Measurements from ENCODE around the gene ZNF440.
"Not testable (repeated sequence)": the region's sequence is repeated elsewhere in the genome, so short reads cannot be mapped to it uniquely, and the experiment has no call there.

Gene ZNF440

DNA sequence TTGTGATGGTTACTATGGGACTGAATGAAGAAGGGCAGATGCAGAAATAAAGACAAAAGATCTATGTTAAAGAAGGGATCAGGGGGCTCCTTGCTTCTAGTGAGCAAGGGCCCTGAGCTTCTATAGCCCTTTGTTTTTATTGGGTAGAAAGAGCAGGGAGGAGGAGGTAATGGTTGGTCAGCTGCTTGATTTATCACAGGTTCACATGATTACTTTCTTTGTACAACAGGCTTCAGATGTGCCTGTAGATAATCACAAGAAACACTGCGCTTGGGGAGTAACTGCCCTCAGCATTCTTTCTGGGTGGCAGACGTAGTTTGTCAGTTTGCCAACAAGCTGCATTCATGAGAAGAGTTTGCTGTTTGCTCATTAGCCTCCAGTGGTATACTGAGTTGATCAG is 29.6 kb downstream of the ZNF440 start:
- Mint-ChIP-seq H3K9me3 (peaks cover 5% of the 10 kb centered on the region), H3K27me3 (no peaks in the 10 kb centered on the region), H3K27ac (ENCODE audit: low read depth) (no peak overlapping the region), H3K36me3 (ENCODE audit: insufficient read depth) (peaks cover 2% of the 10 kb centered on the region), H3K4me1 (peaks cover 6% of the 10 kb centered on the region), H3K4me3 (no peak overlapping the region)
- no peak for DNase-seq (ENCODE audit: low spot score in 2 of 2)
- ATAC-seq (replicated peaks; ENCODE audit: extremely low read depth, poor library complexity, severe bottlenecking), result no peak

- not testable (repeated sequence) for H3K27ac Mint-ChIP-seq (ENCODE audit: low read depth); DNase-seq (ENCODE audit: low spot score in 2 of 2); H3K36me3 Mint-ChIP-seq (ENCODE audit: insufficient read depth); H3K27me3 Mint-ChIP-seq; H3K9me3 Mint-ChIP-seq; ATAC-seq (replicated peaks; ENCODE audit: extremely low read depth, poor library complexity, severe bottlenecking)
- H3K4me3 Mint-ChIP-seq, result peak overlapping the region; percentile 81
- peaks cover 12% of the 10 kb centered on the region for H3K4me1 Mint-ChIP-seq
These were observed 33.5 kb downstream of the ZNF440 start for GRCh38 chr19:11847615-11848014.

DNA sequence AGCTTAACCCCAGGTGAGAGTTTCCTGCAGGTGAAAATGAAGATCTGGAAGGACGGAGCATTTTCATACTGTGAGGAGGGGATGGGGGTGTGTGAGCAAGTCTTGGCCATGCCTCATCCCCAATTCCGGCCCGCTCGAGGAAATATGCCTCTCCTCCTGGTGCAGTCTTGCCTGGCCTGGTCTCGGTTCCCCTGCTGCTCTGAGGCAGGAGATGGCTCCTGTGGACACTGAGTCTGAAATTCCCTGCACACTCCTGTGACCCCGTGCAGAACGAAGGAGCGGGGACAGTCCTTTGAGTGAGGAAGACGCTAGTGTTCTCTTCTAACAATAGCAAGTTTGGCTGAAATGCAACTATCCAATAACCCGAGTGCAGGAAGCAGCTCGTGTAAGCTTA is 34.1 kb downstream of the ZNF440 start:
- H3K4me1 Mint-ChIP-seq, result peaks cover 12% of the 10 kb centered on the region
- peak overlapping the region; percentile 81 for H3K4me3 Mint-ChIP-seq
- no peaks in the 10 kb centered on the region for H3K9me3 Mint-ChIP-seq
- peaks cover 2% of the 10 kb centered on the region for H3K36me3 Mint-ChIP-seq (ENCODE audit: insufficient read depth)
- H3K27ac Mint-ChIP-seq (ENCODE audit: low read depth), result peak overlapping the region; percentile 32
- H3K27me3 Mint-ChIP-seq, result no peaks in the 10 kb centered on the region
- DNase-seq (ENCODE audit: low spot score in 2 of 2) (no peak), ATAC-seq (replicated peaks; ENCODE audit: extremely low read depth, poor library complexity, severe bottlenecking) (no peak)

DNA sequence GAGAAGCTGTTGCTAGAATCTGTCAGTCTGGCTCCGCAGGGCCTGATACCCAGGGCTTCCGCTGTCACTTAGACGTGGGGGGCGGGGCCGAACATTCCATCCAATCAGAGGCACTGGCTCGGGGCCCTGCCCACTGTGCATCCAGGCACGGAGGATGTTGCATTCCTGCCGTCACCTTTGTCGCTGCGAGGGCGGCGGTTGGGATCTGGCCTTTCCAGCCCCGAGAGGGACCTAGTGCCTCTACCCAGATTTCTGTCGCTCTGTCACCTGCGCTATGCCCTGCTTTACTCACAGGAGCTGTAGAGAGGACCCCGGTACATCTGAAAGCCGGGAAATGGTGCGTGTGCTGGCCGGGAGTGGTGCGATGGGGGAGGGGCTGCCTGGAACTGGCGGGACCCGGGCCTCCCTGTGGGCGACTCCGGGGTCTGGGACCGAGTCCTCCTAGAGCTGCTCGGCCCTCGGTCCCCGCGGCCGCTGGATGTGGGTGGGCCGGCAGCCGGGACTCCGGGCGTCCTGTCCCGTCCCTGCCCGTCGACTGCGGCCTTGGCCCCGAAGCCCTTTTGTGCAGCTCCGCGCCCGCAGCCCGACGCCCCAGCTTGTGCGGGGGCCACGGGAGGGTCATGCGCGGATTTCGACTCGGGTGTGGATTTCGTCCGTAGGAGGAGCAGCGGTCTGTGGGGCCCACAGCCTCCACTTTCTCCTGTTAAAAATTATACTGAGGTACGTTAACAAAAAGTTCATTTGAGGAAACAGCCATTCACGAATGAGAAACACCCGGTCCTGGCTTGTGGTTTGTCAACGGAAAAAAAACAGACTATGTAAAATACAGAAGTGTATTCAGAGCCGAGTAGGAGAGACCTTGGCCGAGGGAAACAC is 34.8 kb downstream of the ZNF440 start, which contains the start of gene ZNF439:
Gene ZNF439, plus strand, starts transcription at position 133 of the 876 bp plus-strand sequence. Its CDS starts 142 bp downstream, at position 275.
- Mint-ChIP-seq H3K4me3 (peak within 1 kb of the TSS; percentile 81), H3K27me3 (no peaks in the 10 kb centered on the region), H3K36me3 (ENCODE audit: insufficient read depth) (peaks cover 2% of the 10 kb centered on the region), H3K9me3 (no peaks in the 10 kb centered on the region), H3K27ac (ENCODE audit: low read depth) (peak within 1 kb of the TSS; percentile 32), H3K4me1 (peaks cover 12% of the 10 kb centered on the region)
- DNase-seq (ENCODE audit: low spot score in 2 of 2) (peak; percentile 58 to 73), ATAC-seq (replicated peaks; ENCODE audit: extremely low read depth, poor library complexity, severe bottlenecking) (peak; percentile 99)

- DNase-seq (ENCODE audit: low spot score in 2 of 2); H3K9me3 Mint-ChIP-seq; H3K27ac Mint-ChIP-seq (ENCODE audit: low read depth); H3K27me3 Mint-ChIP-seq; ATAC-seq (replicated peaks; ENCODE audit: extremely low read depth, poor library complexity, severe bottlenecking); H3K36me3 Mint-ChIP-seq (ENCODE audit: insufficient read depth): not testable (repeated sequence)
- H3K4me1 Mint-ChIP-seq, result peaks cover 12% of the 10 kb centered on the region
- peak overlapping the region; percentile 81 for H3K4me3 Mint-ChIP-seq
These were observed 36.2 kb downstream of the ZNF440 start for GRCh38 chr19:11850289-11850688.

GRCh38 chr19:11853358-11853757 is 39.3 kb downstream of the ZNF440 start:
- Mint-ChIP-seq H3K4me1 (peaks cover 9% of the 10 kb centered on the region), H3K27me3 (no peaks in the 10 kb centered on the region), H3K27ac (ENCODE audit: low read depth) (no peak overlapping the region), H3K9me3 (peaks cover 15% of the 10 kb centered on the region), H3K36me3 (ENCODE audit: insufficient read depth) (peaks cover 2% of the 10 kb centered on the region), H3K4me3 (no peak overlapping the region)
- DNase-seq (ENCODE audit: low spot score in 2 of 2) (no peak), ATAC-seq (replicated peaks; ENCODE audit: extremely low read depth, poor library complexity, severe bottlenecking) (no peak)

GRCh38 chr19:11856596-11857250 is 42.6 kb downstream of the ZNF440 start:
- H3K36me3 Mint-ChIP-seq (ENCODE audit: insufficient read depth), result no peaks in the 10 kb centered on the region
- no peak for ATAC-seq (replicated peaks; ENCODE audit: extremely low read depth, poor library complexity, severe bottlenecking)
- H3K4me3 Mint-ChIP-seq, result no peak overlapping the region
- no peaks in the 10 kb centered on the region for H3K4me1 Mint-ChIP-seq
- H3K9me3 Mint-ChIP-seq, result peaks cover 22% of the 10 kb centered on the region
- DNase-seq (ENCODE audit: low spot score in 2 of 2), result no peak
- H3K27me3 Mint-ChIP-seq, result no peaks in the 10 kb centered on the region
- no peak overlapping the region for H3K27ac Mint-ChIP-seq (ENCODE audit: low read depth)

- Mint-ChIP-seq H3K36me3 (ENCODE audit: insufficient read depth) (peaks cover 2% of the 10 kb centered on the region), H3K27ac (ENCODE audit: low read depth) (no peak overlapping the region), H3K4me1 (no peaks in the 10 kb centered on the region), H3K9me3 (peaks cover 16% of the 10 kb centered on the region), H3K27me3 (no peaks in the 10 kb centered on the region), H3K4me3 (no peak overlapping the region)
- ATAC-seq (replicated peaks; ENCODE audit: extremely low read depth, poor library complexity, severe bottlenecking) (no peak), DNase-seq (ENCODE audit: low spot score in 2 of 2) (no peak)
These were observed 46.6 kb downstream of the ZNF440 start for GRCh38 chr19:11860721-11861120.

GRCh38 chr19:11861301-11861700 is 47.2 kb downstream of the ZNF440 start:
- ATAC-seq (replicated peaks; ENCODE audit: extremely low read depth, poor library complexity, severe bottlenecking) (no peak), DNase-seq (ENCODE audit: low spot score in 2 of 2) (no peak)
- Mint-ChIP-seq H3K27ac (ENCODE audit: low read depth) (no peak overlapping the region), H3K36me3 (ENCODE audit: insufficient read depth) (peaks cover 2% of the 10 kb centered on the region), H3K9me3 (peaks cover 13% of the 10 kb centered on the region), H3K27me3 (no peaks in the 10 kb centered on the region), H3K4me3 (no peak overlapping the region), H3K4me1 (no peaks in the 10 kb centered on the region)

- H3K4me3 Mint-ChIP-seq; H3K27me3 Mint-ChIP-seq; DNase-seq (ENCODE audit: low spot score in 2 of 2); H3K4me1 Mint-ChIP-seq; ATAC-seq (replicated peaks; ENCODE audit: extremely low read depth, poor library complexity, severe bottlenecking); H3K27ac Mint-ChIP-seq (ENCODE audit: low read depth); H3K9me3 Mint-ChIP-seq; H3K36me3 Mint-ChIP-seq (ENCODE audit: insufficient read depth): not testable (repeated sequence)
These were observed 53.7 kb downstream of the ZNF440 start for GRCh38 chr19:11867766-11868165.

DNA sequence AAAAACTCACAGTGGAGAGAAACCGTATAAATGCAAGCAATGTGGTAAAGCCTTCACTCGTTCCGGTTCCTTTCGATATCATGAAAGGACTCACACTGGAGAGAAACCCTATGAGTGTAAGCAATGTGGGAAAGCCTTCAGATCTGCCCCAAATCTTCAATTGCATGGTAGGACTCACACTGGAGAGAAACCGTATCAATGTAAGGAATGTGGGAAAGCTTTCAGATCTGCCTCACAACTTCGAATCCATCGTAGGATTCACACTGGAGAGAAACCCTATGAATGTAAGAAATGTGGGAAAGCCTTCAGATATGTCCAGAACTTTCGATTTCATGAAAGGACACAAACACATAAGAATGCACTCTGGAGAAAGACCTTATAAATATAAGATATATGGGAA is 54.1 kb downstream of the ZNF440 start:
- peaks cover 6% of the 10 kb centered on the region for H3K9me3 Mint-ChIP-seq
- H3K27me3 Mint-ChIP-seq, result no peaks in the 10 kb centered on the region
- no peak overlapping the region for H3K4me3 Mint-ChIP-seq
- no peak for DNase-seq (ENCODE audit: low spot score in 2 of 2)
- H3K4me1 Mint-ChIP-seq, result no peaks in the 10 kb centered on the region
- peaks cover 8% of the 10 kb centered on the region for H3K36me3 Mint-ChIP-seq (ENCODE audit: insufficient read depth)
- H3K27ac Mint-ChIP-seq (ENCODE audit: low read depth), result no peak overlapping the region
- no peak for ATAC-seq (replicated peaks; ENCODE audit: extremely low read depth, poor library complexity, severe bottlenecking)

DNA sequence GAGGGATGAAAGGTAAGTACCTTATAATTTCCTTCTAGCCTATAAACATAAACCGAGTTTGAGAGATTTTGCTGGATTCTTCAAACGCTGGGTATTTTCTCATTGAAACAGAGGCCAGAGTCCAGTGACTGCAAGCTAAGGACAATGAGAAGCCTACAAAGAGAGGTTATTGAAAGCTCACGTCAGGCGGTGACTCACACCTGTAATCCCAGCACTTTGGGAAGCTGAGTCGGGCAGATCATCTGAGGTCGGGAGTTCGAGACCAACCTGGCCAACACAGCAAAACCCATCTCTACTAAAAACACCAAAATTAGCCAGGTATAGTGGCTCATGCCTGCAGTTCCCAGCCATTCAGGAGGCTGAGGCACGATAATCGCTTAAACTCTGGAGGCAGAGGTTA is 58.6 kb downstream of the ZNF440 start:
- H3K36me3 Mint-ChIP-seq (ENCODE audit: insufficient read depth), result no peaks in the 10 kb centered on the region
- DNase-seq (ENCODE audit: low spot score in 2 of 2) (no peak), ATAC-seq (replicated peaks; ENCODE audit: extremely low read depth, poor library complexity, severe bottlenecking) (no peak)
- no peak overlapping the region for H3K4me3 Mint-ChIP-seq
- peaks cover 1% of the 10 kb centered on the region for H3K9me3 Mint-ChIP-seq
- H3K27me3 Mint-ChIP-seq, result no peaks in the 10 kb centered on the region
- H3K27ac Mint-ChIP-seq (ENCODE audit: low read depth), result no peak overlapping the region
- H3K4me1 Mint-ChIP-seq, result no peaks in the 10 kb centered on the region

DNA sequence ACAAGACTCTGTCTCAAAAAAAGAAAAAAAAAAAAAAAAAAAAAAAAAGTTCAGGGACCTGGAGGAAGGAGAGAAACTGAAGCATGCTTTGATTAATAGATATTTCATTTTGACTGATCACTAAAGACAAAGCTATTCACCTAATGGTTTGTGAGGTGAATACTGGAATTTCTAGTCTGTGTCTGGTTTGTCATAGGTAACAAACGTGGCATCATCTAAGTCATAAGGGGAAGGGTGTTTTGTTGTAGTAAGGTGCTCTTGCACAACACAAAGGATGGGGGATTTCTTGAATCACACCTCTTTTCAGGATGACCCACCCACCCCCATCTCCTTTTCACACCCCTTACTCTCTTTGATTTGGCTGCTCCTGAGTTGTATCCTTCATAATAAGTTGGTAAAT is 59.7 kb downstream of the ZNF440 start:
- ATAC-seq (replicated peaks; ENCODE audit: extremely low read depth, poor library complexity, severe bottlenecking) (no peak), DNase-seq (ENCODE audit: low spot score in 2 of 2) (no peak)
- Mint-ChIP-seq H3K27me3 (no peaks in the 10 kb centered on the region), H3K27ac (ENCODE audit: low read depth) (no peak overlapping the region), H3K4me3 (no peak overlapping the region), H3K9me3 (no peaks in the 10 kb centered on the region), H3K36me3 (ENCODE audit: insufficient read depth) (no peaks in the 10 kb centered on the region), H3K4me1 (no peaks in the 10 kb centered on the region)
